HuH-7.5 (cell line): ENCODE data around the gene GBP1.
"Not testable (repeated sequence)": the region's sequence is repeated elsewhere in the genome, so short reads cannot be mapped to it uniquely, and the experiment has no call there.

Experiments
- DNase-seq: peaks from one replicate; pipeline ENCODE4 v3.0.0; 2011; ENCODE audit warnings: low spot score

GBP1 gene, protein sequence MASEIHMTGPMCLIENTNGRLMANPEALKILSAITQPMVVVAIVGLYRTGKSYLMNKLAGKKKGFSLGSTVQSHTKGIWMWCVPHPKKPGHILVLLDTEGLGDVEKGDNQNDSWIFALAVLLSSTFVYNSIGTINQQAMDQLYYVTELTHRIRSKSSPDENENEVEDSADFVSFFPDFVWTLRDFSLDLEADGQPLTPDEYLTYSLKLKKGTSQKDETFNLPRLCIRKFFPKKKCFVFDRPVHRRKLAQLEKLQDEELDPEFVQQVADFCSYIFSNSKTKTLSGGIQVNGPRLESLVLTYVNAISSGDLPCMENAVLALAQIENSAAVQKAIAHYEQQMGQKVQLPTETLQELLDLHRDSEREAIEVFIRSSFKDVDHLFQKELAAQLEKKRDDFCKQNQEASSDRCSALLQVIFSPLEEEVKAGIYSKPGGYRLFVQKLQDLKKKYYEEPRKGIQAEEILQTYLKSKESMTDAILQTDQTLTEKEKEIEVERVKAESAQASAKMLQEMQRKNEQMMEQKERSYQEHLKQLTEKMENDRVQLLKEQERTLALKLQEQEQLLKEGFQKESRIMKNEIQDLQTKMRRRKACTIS

DNA sequence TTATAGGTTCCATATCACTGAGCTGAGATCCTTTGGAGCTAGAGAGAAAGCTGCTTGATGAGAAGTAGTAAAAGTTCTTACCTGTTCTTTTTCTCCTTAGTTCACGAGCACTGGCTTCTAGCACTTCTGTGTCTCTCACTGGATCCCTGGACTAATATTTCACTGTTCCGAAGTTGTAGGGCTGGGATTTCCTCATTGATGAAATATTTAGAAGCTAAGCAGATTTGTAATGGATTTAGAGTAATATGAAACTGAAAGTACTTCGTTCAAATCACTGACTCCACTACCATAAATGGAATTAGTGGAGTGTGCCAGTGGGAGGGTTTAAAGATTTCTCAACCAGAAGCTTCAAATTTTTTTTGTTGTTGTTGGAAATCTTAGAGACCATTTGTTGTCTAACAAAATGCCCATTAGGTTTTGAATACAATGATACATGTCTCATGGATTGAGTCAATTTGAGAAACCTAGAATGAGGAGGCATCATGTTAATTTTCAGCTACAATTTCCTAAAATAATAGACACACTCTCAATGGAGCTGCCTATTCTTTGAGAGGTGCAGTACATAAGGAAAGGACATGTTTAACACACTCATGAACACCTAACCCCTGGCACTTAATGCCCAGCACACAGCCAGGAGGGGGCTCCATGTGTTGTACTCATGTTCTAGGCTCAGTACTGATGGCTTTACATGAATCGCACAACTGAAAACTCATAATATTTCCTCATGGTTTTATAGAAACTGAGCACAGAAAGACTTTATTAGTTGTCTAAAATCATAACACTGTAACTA is at the start of gene GBP1:
TSS of gene GBP1 (minus strand) at position 130 of the 790 bp plus-strand sequence. CDS start 1,974 bp downstream, outside the sequence.
- DNase-seq = no peak

DNA sequence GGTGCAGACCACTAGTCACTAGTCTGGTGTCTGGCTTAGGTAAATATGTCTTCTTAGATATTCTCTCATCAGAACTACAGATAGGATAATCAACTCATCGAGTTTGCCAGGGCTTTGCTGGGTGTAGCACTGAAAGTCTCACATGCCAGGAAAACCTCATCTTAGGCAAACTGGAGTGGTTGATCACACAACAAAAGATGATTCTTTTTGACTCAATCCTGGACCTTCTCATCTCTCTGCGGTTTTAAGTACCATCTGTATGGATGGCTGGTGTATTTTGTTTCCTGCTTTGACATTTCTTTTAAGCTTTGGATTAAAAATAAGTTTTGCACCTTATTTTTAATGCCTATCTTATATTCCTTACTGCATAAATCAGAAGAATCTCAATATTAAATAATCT is 49.7 kb upstream of the GBP1 start:
- DNase-seq = no peak

DNA sequence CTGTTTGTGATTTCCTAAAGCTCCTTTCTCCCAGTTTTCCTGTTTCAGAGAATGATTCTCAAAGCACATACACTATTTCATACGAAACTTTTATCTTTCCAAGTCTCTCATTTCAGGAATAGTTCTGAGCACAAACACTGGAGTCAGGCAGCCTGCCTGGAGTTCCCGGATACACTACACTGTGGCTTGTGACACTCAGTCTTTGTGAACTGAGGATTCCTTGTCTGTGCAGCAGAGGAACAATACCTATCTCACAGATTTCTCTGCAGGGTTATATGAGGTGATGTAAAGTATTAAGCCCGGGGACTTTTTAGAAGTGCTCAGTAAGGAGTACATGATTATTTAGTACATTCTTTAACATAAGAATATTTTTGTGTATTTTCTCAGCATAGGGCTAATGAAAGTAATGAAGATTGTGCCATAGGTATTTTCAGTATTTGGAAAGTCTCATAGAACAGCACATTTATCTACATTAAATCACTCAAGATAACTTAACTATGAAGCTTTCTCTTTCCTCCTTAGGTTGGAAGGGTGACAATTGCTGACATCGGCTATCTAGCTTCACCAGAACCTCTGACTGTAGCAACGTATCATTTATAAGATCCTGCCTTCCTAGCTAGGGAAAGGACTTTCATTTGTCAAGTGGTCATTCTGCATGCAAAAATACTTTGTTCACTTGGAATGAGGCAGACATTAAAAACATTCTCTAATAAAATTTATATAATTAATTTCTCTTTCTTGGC is 48.0 kb upstream of the GBP1 start:
- no peak for DNase-seq

DNA sequence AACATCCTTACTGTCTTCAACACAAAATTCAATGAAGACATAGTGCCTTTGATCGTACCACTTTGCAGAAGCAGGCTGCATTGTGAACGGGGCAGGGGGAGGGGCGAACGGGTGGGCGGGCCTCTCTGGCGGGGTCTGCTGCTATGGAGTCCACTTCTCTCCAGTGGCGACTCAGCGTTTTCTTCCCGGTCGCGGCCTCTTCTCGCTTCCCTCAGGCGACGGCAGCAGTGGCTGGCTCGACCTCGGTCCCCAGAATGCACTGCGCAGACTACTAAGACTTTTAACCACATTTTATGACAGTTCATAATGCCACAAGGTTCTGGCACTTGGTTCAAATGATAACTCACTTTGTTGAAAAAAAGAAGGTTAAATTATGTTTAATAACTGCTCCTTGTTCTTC is 39.7 kb upstream of the GBP1 start:
- DNase-seq = no peak

DNA sequence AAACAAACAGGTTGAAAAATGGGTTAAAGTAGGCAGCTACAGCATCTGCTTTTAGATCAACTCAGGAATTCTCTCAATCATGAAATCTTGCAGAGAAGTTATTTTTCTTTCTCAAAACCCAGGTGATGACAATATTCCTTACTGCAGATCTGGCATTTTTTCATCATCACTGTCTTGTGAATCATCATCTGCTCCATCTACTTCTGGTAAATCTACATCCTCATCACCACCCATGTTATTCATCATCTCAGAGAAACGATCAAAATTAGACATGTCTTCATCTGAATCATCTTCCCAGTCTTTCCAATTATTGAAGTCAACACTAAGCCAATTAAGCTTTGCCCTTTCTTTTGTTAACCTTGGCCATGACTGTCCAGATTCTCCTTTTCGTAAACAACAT is 39.1 kb upstream of the GBP1 start:
- no peak for DNase-seq

DNA sequence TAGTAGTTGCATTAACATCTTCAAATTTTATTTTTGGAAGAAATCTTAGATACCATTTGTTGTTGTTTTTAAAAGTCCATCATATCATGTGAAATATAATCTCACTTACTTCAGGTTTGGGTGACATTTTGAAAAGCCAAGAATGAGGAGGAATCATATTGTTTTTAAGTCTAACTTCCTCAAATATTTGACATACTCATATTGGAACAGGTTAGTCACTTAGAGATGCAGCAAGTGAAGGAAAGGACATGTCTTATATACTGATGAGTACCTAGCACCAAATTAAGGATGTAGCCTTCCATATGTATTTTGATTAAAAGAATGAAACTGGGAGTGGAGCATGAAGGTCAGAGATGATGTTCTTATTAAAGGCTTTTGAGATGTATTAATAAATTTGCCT is 37.0 kb upstream of the GBP1 start:
- DNase-seq = no peak

DNA sequence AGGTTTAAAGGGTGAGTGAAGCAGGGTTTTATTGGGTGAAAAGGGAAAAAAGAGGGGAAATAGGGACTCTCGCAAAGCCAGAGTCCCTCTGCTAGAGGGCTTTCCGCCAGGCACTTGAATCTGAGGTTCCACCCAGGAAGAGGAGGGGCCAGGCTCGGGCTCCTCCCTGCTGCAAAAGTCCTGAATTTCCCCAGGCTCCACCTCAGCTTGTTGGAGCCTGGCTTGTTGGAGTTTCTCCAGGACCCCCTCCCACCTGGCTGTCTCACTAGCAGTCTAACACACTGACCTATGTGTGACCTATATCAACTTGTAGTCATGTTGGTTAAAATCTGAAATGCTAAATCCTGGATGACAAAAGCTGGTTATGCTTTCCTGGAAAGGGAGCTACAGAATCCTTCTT is 35.4 kb upstream of the GBP1 start:
- no peak for DNase-seq

DNA sequence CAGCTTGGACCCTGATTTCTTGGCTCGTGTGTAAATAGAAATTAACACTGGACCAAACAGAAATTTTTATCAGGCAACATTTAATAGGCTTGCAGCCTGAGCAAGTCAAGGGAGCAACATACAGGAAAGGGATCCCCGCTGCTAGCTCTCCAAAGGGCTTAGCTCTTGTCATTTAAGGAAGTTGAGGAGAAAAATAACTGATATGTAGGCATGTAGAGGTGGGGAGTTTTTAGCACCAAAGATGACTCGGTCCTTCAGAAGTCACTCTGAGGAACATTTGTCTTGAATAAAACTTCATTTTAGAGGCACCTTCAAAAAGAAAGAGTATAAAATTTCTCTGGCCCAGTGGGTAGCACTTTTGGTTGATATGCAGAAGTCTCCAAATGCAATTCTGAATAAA is 33.8 kb upstream of the GBP1 start:
- DNase-seq = no peak

DNA sequence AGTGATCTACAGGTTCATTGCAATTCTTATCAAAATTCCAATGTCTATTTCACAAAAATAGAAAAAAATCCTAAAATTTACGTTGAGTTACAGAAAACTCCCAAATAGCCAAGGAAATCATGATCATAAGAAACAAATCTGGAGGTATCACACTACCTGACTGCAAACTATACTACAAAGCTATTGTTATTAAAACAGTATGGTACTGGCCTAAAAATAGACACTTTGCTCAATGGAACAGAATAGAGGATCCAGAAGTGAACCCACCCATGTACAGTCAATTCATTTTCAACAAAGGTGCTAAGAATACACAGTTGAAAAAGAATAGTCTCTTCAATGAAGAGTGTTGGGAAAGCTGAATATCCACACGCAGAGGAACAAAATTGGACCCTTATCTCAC is 30.7 kb upstream of the GBP1 start:
- DNase-seq = no peak

DNA sequence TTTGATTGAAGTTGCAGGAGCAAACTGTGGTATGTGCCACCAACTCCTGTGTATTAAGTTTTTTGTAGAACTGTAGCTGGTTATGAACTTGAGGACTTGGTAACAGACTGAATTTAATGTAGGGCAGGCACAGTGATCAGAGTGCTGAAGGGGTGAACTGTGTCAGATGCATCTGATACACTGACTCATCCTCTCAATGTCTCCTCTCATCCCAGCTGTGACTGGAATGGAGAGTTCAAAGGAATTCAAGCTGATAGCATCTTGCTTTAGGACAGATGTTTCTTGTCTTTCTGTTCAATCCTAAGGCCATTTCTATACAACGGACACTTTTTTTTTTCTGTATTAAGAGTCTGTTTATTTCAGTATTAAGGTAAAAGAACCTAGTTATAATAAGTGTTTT is 25.0 kb upstream of the GBP1 start:
- no peak for DNase-seq

DNA sequence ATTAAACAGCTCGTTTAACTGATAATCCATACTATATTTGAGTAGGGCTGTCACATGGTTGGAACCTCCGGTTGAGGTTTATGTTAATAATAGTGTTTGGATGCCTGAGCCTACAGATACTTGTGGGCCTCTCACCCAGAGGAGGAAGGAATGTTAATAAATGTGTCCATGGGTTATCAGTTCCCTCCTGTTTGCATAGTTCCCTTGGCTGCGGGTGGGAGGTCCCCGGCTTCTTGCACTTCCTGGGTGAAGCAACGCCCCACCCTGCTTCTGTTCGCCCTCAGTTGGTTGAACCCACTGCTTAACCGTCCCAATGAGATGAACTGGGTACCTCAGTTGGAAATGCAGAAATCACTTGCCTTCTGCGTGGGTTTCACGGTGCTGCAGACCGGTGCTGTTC is 23.6 kb upstream of the GBP1 start:
- peak; percentile 6 for DNase-seq

DNA sequence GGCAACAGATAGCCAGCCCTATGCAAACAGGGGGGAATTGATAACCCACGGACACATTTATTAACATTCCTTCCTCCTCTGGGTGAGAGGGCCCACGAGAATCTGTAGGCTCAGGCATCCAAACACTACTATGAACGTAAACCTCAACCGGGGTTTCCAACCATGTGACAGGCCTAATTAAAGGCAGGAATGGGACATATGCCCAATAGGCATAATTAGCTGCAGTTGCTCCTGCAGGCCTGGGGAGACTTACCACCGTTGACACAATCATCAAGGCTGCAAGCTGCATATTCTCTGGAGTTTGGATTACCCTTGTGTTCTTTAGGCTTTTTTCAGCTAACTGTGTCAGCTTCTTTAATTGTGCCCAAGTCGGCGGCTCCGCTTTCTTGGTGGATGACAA is 22.2 kb upstream of the GBP1 start:
- no peak for DNase-seq

DNA sequence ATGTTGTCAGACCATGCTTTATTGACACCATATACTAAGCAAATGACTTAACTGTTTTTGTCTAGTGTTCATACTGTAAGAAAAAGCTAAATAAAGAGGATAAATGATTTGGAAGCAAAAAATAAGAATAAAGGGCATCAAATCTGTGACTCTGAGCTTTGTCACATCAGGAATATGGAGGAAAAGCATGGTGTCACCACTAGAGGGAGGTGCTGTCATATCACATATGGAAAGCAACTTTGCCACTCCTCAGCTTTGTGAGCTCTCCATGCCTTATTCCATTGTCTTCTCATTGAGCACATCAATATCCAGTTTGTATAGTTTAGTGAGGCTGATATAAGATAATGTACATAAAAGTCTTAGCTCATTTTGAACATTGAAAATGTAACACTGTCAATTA is 20.8 kb upstream of the GBP1 start:
- DNase-seq = peak; percentile 18

DNA sequence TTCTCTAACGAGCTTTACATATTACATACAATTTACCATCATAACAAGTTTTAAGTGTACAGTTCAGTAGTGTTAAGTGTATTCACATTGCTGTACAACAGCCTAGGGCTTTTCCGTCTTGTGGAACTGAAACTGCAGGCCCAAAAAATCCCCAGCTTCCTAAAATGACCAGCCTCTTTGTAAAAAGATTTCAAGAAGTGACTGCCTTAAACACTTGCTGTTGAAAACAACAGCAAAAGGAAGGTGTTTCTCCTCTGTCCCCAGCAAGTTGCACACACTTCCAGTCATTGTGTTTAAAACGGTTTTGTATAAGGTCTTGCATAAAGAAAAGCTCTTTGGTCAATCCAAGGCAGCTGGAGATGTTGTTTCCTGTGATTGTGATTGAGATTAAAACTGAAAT is 16.0 kb upstream of the GBP1 start:
- DNase-seq = no peak

DNA sequence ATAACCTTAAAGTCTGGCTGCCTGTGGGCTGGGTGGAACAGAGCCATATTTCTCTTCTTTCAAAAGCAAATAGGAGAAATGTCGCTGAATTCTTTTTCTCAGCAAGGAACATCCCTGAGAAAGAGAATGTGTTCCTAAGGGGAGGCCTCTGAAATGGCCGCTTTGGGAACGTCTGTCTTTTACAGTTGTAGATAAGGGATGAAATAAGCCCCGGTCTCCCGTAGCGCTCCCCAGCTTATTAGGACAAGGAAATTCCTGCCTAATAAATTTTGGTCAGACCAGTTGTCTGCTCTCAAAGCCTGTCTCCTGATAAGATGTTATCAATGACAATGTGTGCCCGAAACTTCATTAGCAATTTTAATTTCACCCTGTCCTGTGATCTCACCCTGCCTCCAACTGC is 15.1 kb upstream of the GBP1 start:
- DNase-seq = not testable (repeated sequence)

DNA sequence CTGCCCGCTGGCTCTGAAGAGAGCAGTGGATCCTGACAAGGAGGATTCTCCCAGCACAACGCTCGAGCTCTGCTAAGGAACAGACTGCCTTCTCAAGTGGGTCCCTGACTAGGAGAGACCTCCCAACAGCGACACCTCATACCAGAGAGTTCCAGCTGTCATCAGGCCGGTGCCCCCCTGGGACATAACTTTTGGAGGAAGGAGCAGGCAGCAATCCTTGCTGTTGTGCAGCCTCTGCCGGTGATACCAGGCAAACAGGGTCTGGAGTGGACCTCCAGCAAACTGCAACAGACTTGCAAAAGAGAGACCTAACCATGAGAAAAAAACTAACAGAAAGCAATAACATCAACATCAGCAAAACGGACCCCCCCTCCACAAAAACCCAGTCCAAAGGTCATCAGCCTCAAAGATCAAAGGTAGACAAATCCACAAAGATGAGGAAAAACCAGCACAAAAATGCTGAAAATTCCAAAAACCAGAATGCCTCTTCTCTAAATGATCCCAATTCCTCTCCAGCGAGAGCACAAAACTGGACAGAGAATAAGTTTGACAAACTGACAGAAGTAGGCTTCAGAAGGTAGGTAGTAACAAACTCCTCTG is 7.6 kb upstream of the GBP1 start:
- not testable (repeated sequence) for DNase-seq

DNA sequence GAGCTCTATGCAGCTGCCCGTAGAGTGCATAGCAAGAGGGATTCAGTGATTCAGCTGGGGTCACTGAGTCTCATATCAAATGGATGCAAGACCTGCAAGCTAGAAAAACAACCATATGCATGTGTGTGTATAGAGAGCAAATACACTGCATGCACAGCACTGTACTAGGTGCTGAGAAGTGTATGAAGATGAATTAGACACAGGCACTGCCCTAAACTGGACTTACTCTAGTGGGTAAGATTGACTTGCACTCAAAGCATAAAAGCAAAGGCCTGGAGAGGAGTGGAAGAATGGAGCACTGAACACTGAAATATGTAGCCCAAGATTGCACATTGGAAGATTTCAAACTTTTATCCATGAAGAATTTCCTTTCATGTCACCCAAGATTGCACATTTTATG is 5.5 kb upstream of the GBP1 start:
- DNase-seq = no peak

DNA sequence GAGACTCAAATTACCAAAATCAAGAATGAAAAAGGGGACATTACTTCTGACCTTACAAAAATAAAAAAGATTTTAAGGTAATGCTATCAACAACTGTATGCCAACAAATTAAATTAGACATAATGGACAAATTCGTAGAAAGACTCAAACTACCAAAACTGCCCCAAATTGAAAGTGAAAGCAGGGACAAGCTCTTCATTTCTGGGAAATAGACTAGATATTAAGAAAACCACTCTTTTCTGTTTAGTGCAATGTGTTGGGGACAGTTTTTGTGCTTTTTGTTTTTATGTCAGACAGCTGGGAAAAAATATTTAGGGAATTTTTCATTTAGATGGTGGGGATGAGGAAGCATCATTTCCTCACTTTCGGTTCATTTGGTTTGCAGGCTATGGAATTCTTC is 4.9 kb upstream of the GBP1 start:
- DNase-seq = no peak

DNA sequence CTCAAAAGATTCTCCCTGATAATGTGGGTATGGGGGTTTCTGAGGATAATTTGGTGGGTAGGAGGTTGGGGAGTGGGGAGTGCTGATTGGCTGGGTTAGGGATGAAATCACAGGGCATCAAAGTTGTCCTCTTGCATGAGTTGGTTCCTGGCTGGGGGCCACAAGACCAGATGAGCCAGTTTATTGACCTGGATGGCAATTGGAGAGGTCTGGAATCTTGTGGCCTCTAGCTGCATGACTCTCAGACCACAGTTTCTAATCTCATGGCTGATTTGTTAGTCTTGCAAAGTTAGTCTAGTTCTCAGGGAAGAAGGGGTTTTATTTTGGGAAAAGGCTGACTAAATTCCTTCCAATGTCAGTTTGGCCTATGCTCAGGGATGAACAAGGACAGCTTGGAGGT is 3.3 kb upstream of the GBP1 start:
- no peak for DNase-seq

DNA sequence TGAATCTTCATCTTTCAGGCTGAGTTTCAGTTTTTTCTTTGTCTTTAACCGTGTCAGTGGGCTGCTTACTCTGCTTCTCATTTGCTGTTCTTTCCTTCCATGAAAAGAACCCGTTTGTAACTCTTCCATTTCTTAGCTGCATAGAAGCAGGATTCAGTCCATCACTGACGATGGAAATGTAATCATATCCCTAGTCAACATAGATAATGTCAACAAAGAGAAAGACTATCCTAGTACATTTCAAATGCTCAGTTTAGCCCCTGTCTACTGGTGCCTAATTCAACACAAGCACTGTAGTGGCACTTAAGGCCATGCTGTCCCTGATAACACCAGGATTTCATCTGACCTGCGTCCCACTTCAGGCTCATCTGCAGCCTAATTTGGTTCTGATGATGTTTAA is 376 bp downstream of the GBP1 start:
- no peak for DNase-seq

DNA sequence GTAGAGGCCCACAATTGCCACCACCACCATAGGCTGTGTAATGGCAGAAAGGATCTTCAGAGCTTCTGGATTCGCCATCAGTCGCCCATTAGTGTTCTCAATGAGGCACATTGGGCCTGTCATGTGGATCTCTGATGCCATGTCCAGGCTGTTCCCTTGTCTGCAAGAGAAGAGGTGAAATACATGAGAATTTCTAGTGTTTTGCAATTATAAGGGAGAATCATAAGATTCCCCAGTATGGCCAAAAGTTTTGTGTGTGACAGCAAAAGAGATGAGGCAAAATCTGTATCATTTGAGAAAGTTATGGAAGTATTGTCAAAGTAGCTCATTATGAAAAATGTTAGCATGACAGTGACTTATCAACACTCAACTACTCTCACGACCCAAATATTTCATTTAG is 1.9 kb downstream of the GBP1 start:
- no peak for DNase-seq

DNA sequence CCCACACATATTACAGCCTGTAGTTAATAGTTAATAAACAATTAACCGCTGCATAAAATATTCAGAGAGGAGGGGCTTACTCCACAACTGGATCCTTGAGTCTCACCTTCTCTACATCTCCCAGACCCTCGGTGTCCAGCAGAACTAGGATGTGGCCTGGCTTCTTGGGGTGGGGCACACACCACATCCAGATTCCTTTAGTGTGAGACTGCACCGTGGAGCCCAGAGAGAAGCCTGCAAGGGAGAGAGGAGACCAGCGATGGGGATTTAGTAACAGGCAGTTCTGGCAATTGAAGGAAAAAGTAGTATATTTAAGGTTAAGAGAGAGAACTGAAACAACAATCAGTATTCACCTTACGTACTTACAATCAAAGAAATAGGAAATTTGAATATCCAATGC is 4.9 kb downstream of the GBP1 start:
- DNase-seq = no peak
